Ovary (tissue), 3 donors: Measurements from ENCODE around the gene CADPS.

Source experiments
- EP300 ChIP-seq: sonication (generic); formaldehyde crosslinking; IDR thresholded peaks from one replicate; pipeline ENCODE4 v1.6.1; 2017; ENCODE audit warnings: antibody characterized with exemption
- TF ChIP-seq, protein P1 (sequence below), 3 donors: fragments of 450-650 bp in 2 of 3; fragments of 200-600 bp in 1 of 3; IDR thresholded peaks; one replicate each; pipeline versions ENCODE4 v1.5.1 to v1.8.0; 2016 to 2022; ENCODE audit warnings: antibody characterized with exemption in 3 of 3, mild to moderate bottlenecking in 1 of 3
- donor health status: DM: no; HTN: no; CAD: no.

DNA sequence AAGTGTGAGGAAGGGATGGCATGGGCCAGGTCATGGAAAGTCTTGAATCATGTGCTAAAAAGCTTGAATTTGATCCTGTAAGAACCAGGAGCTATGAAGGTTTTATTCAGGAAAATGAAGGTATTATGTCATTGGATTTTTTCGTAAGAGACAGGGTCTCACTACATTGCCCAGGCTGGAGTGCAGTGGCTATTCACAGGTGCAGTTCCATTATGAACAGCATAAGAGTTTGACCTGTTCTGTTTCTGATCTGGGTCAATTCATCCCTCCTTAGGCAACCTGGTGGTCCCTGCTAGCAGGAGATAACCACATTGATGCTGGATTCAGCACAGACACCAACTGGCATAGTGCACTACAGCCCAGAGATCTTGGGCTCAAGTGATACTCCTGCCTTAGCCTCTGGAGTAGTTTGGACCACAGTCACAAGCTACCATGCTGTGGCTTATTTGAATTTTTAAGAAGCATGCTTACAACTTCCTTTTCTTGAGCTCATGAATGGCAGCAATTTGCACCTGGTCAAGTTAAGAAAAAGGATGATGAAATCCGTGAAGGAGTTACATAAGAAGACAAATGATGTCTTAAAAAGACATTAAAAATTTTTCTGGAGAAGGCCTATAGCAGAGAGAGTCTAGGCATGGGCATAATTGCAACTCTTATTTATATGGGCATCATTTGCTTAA lies 79.1 kb downstream of the CADPS start:
- TF ChIP-seq, protein P1, sequence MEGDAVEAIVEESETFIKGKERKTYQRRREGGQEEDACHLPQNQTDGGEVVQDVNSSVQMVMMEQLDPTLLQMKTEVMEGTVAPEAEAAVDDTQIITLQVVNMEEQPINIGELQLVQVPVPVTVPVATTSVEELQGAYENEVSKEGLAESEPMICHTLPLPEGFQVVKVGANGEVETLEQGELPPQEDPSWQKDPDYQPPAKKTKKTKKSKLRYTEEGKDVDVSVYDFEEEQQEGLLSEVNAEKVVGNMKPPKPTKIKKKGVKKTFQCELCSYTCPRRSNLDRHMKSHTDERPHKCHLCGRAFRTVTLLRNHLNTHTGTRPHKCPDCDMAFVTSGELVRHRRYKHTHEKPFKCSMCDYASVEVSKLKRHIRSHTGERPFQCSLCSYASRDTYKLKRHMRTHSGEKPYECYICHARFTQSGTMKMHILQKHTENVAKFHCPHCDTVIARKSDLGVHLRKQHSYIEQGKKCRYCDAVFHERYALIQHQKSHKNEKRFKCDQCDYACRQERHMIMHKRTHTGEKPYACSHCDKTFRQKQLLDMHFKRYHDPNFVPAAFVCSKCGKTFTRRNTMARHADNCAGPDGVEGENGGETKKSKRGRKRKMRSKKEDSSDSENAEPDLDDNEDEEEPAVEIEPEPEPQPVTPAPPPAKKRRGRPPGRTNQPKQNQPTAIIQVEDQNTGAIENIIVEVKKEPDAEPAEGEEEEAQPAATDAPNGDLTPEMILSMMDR (IDR thresholded peaks at IDR 0.05): no peak
- TF ChIP-seq EP300: no peak
